Placental pericyte (primary cell): Measurements from ENCODE around the gene RNF225. TPM values are rescaled to one million over a fixed set of nuclear protein-coding genes. Genes with fewer than 3 reads are reported as not detected.

Experiments used
- small RNA-seq: library from RNA; depleted of rRNA; stranded (forward); fragments of <200 nt; gene quantifications from one replicate; pipeline ENCODE3, GENCODE V24; 2012; ENCODE audit warnings: low replicate concordance
- total RNA-seq: library from RNA; depleted of rRNA; stranded (reverse); fragments of >200 nt; gene quantifications from 2 replicates; pipeline ENCODE4 v1.2.3, GENCODE V29; 2012

RNF225 gene
- total RNA-seq: 0.22 and 0.43 TPM in 2 replicates

GRCh38 chr19:58395220-58395978, at the start of gene RNF225:
TSS of gene RNF225 (plus strand) at chr19:58395656. CDS start at chr19:58396090, 434 bp downstream.

GRCh38 chr19:58352760-58353671, 42.4 kb upstream of the RNF225 start, which contains the start of gene A1BG:
TSS of gene A1BG (minus strand) at chr19:58353492. CDS start at chr19:58353437, 55 bp downstream.

GRCh38 chr19:58362272-58362994, 33.0 kb upstream of the RNF225 start, which contains the start of gene ZNF497:
TSS of gene ZNF497 (minus strand) at chr19:58362751. CDS start at chr19:58357635, 5,116 bp downstream.

GRCh38 chr19:58380662-58381459, 14.6 kb upstream of the RNF225 start, which contains the start of gene ZNF837:
TSS of gene ZNF837 (minus strand) at chr19:58381030. CDS start at chr19:58369332, 11,698 bp downstream.

GRCh38 chr19:58386576-58387337, 8.7 kb upstream of the RNF225 start, which contains the start of gene RPS5:
TSS of gene RPS5 (plus strand) at chr19:58387269. CDS start at chr19:58388138, 869 bp downstream.

GRCh38 chr19:58408152-58409009, 12.9 kb downstream of the RNF225 start, which contains the start of gene ZNF584:
TSS of gene ZNF584 (plus strand) at chr19:58408649. CDS start at chr19:58409148, 499 bp downstream.

GRCh38 chr19:58439576-58440554, 44.4 kb downstream of the RNF225 start, which contains the start of gene ZNF132:
TSS of gene ZNF132 (minus strand) at chr19:58440153. CDS start at chr19:58439821, 332 bp downstream.

Small RNAs within 50 kb of the gene (small RNA-seq; reads per million reads assigned to genes)
- gene MIR4754: 0.10 reads per million
- 0.46 reads per million, percentile 15 among the genes with 10 or more reads in this experiment for gene RNA5SP473

Other genes starting within 250 kb of the RNF225 start
- gene ZNF329, start 244.9 kb upstream of the RNF225 start, total RNA-seq: 11.4 and 12.6 TPM in 2 replicates
- gene ZNF274, start 212.6 kb upstream of the RNF225 start, total RNA-seq: 20.8 and 22.8 TPM in 2 replicates
- gene ZNF544, start 166.7 kb upstream of the RNF225 start, total RNA-seq: 35.5 and 45.0 TPM in 2 replicates
- gene ZNF8, start 116.7 kb upstream of the RNF225 start, total RNA-seq: 4.2 and 7.6 TPM in 2 replicates
- 40.5 and 45.0 TPM in 2 replicates for gene ERVK3-1, start 90.3 kb upstream of the RNF225 start, total RNA-seq
- 3.3 and 5.4 TPM in 2 replicates for gene ZSCAN22, start 68.7 kb upstream of the RNF225 start, total RNA-seq
- gene A1BG, start 42.2 kb upstream of the RNF225 start, total RNA-seq: 3.3 and 8.8 TPM in 2 replicates
- 0.57 and 1.3 TPM in 2 replicates for gene ZNF497, start 32.9 kb upstream of the RNF225 start, total RNA-seq
- 1.8 and 2.4 TPM in 2 replicates for gene ZNF837, start 14.6 kb upstream of the RNF225 start, total RNA-seq
- gene RPS5, start 8.4 kb upstream of the RNF225 start, total RNA-seq: 1,396 and 1,689 TPM in 2 replicates
- gene ZNF584, start 13.0 kb downstream of the RNF225 start, total RNA-seq: 22.0 and 23.2 TPM in 2 replicates
- gene ZNF132, start 44.5 kb downstream of the RNF225 start, total RNA-seq: 8.1 and 9.7 TPM in 2 replicates
- gene ZNF324B, start 56.0 kb downstream of the RNF225 start, total RNA-seq: 8.5 and 13.5 TPM in 2 replicates
- 20.8 and 24.3 TPM in 2 replicates for gene ZNF324, start 71.4 kb downstream of the RNF225 start, total RNA-seq
- gene ZNF446, start 80.7 kb downstream of the RNF225 start, total RNA-seq: 9.3 and 16.9 TPM in 2 replicates
- 1.3 and 1.6 TPM in 2 replicates for gene SLC27A5, start 116.3 kb downstream of the RNF225 start, total RNA-seq
- gene ZBTB45, start 124.2 kb downstream of the RNF225 start, total RNA-seq: 7.2 and 11.6 TPM in 2 replicates
- 357 and 368 TPM in 2 replicates for gene TRIM28, start 148.4 kb downstream of the RNF225 start, total RNA-seq
- 71.4 and 178 TPM in 2 replicates for gene CHMP2A, start 159.4 kb downstream of the RNF225 start, total RNA-seq
- 70.5 and 92.5 TPM in 2 replicates for gene UBE2M, start 163.0 kb downstream of the RNF225 start, total RNA-seq
- gene MZF1, start 177.7 kb downstream of the RNF225 start, total RNA-seq: 20.8 and 21.9 TPM in 2 replicates